HG03457 (cell line): ENCODE data around the gene TBKBP1.

Experiments used
- ATAC-seq: cut with Tn5 transposase; IDR thresholded peaks from one replicate; pipeline ENCODE4 v1.9.1; 2021; ENCODE audit warnings: moderate number of reproducible peaks; ENCODE audit not compliant: unreplicated experiment

The TBKBP1 gene

GRCh38 chr17:47698749-47699535 lies 5.0 kb downstream of the TBKBP1 start:
- ATAC-seq = no peak

- ATAC-seq = no peak
Observed at GRCh38 chr17:47699536-47699840, 5.5 kb downstream of the TBKBP1 start.

GRCh38 chr17:47700471-47701449 lies 6.8 kb downstream of the TBKBP1 start:
- ATAC-seq = no peak

GRCh38 chr17:47701608-47702007 lies 7.6 kb downstream of the TBKBP1 start:
- no peak for ATAC-seq

GRCh38 chr17:47702391-47702995 lies 8.5 kb downstream of the TBKBP1 start:
- ATAC-seq = no peak

- ATAC-seq = no peak
Observed at GRCh38 chr17:47703191-47703591, 9.2 kb downstream of the TBKBP1 start.

- no peak for ATAC-seq
Observed at GRCh38 chr17:47703671-47704070, 9.7 kb downstream of the TBKBP1 start.

GRCh38 chr17:47704116-47704515 lies 10.2 kb downstream of the TBKBP1 start:
- ATAC-seq = no peak

- no peak for ATAC-seq
Observed at GRCh38 chr17:47704736-47705135, 10.8 kb downstream of the TBKBP1 start.

- no peak for ATAC-seq
Observed at GRCh38 chr17:47705536-47706530, 11.9 kb downstream of the TBKBP1 start.

- no peak for ATAC-seq
Observed at GRCh38 chr17:47707056-47707804, 13.3 kb downstream of the TBKBP1 start.

GRCh38 chr17:47707884-47708283 lies 13.9 kb downstream of the TBKBP1 start:
- ATAC-seq = no peak

GRCh38 chr17:47708312-47708863 lies 14.4 kb downstream of the TBKBP1 start:
- no peak for ATAC-seq

- no peak for ATAC-seq
Observed at GRCh38 chr17:47708864-47709541, 15.0 kb downstream of the TBKBP1 start.

- no peak for ATAC-seq
Observed at GRCh38 chr17:47709594-47709993, 15.6 kb downstream of the TBKBP1 start.

- no peak for ATAC-seq
Observed at GRCh38 chr17:47711366-47712099, 17.6 kb downstream of the TBKBP1 start.

- no peak for ATAC-seq
Observed at GRCh38 chr17:47712330-47713023, 18.5 kb downstream of the TBKBP1 start.
